22Rv1 (cell line): ENCODE results near the gene CD300A.
"Not testable (repeated sequence)": the region's sequence is repeated elsewhere in the genome, so short reads cannot be mapped to it uniquely, and the experiment has no call there.

Experiments used
- H3K27ac ChIP-seq: fragments of 450-650 bp; 2 replicates; pipeline ENCODE4 v1.5.1; 2017
- CTCF ChIP-seq: fragments of 450-650 bp; IDR thresholded peaks from 2 replicates; pipeline ENCODE4 v1.5.1; 2017; ENCODE audit warnings: mild to moderate bottlenecking
- ZFX ChIP-seq: fragments of 450-650 bp; IDR thresholded peaks from 2 replicates; pipeline ENCODE4 v1.6.1; 2017; ENCODE audit warnings: antibody characterized with exemption, borderline replicate concordance

The CD300A gene

GRCh38 chr17:74516561-74517328 is 50.3 kb downstream of the CD300A start:
- H3K27ac ChIP-seq = no peak overlapping the region
- no peak for TF ChIP-seq ZFX
- no peak for TF ChIP-seq CTCF

GRCh38 chr17:74518413-74518981 is 52.1 kb downstream of the CD300A start:
- not testable (repeated sequence) for H3K27ac ChIP-seq

- no peak for TF ChIP-seq CTCF
- TF ChIP-seq ZFX = no peak
- H3K27ac ChIP-seq = no peak overlapping the region
These were observed 53.6 kb downstream of the CD300A start for GRCh38 chr17:74520016-74520434.

GRCh38 chr17:74520790-74521480 is 54.5 kb downstream of the CD300A start:
- TF ChIP-seq CTCF (no peak), ZFX (no peak)
- no peak overlapping the region for H3K27ac ChIP-seq

GRCh38 chr17:74521701-74522201 is 55.3 kb downstream of the CD300A start:
- TF ChIP-seq CTCF (no peak), ZFX (no peak)
- H3K27ac ChIP-seq = no peak overlapping the region

GRCh38 chr17:74522381-74523105 is 56.1 kb downstream of the CD300A start:
- H3K27ac ChIP-seq = no peak overlapping the region

More at GRCh38 chr17:74522381-74523105, 56.1 kb downstream of the CD300A start:
- TF ChIP-seq CTCF = no peak
- TF ChIP-seq ZFX = no peak
